ENCODE measurements around the gene PLEKHH2. TPM values are rescaled to one million over a fixed set of nuclear protein-coding genes. Genes with fewer than 3 reads are reported as not detected.
"Not testable (repeated sequence)": the region's sequence is repeated elsewhere in the genome, so short reads cannot be mapped to it uniquely, and the experiment has no call there.

The PLEKHH2 gene
- total and polyA plus RNA-seq, 10 donors, result 0.91 to 21.9 (median 14.6) TPM

- no peaks in the 10 kb centered on the region for H3K36me3 ChIP-seq
- TF ChIP-seq POLR2AphosphoS5 (IDR thresholded peaks at IDR 0.05) (no peak), POLR2A (IDR thresholded peaks at IDR 0.05) (no peak)
- TF ChIP-seq, protein P1, sequence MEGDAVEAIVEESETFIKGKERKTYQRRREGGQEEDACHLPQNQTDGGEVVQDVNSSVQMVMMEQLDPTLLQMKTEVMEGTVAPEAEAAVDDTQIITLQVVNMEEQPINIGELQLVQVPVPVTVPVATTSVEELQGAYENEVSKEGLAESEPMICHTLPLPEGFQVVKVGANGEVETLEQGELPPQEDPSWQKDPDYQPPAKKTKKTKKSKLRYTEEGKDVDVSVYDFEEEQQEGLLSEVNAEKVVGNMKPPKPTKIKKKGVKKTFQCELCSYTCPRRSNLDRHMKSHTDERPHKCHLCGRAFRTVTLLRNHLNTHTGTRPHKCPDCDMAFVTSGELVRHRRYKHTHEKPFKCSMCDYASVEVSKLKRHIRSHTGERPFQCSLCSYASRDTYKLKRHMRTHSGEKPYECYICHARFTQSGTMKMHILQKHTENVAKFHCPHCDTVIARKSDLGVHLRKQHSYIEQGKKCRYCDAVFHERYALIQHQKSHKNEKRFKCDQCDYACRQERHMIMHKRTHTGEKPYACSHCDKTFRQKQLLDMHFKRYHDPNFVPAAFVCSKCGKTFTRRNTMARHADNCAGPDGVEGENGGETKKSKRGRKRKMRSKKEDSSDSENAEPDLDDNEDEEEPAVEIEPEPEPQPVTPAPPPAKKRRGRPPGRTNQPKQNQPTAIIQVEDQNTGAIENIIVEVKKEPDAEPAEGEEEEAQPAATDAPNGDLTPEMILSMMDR (IDR thresholded peaks at IDR 0.05 in 8 of 11, conservative IDR thresholded peaks at IDR 0.05 in 3 of 11), result no peak
- WGBS, 5 donors, result 69 to 84% (median 76%) methylated on average over 5 of the region's 5 CpGs
- H3K27me3 ChIP-seq (replicated peaks in 1 of 7), result no peaks in the 10 kb centered on the region
- H3K4me1 ChIP-seq, result no peaks in the 10 kb centered on the region
- H3K9me3 ChIP-seq, result no peaks in the 10 kb centered on the region
- intact Hi-C loops (cut with DNase I; ENCODE audit: low total_unique reads), result no loop called here
- no peak overlapping the region for H3K27ac ChIP-seq
- no peak overlapping the region for H3K4me3 ChIP-seq
- no peak for DNase-seq
Observed at GRCh38 chr2:43718530-43719124, 81.6 kb downstream of the PLEKHH2 start.

DNA sequence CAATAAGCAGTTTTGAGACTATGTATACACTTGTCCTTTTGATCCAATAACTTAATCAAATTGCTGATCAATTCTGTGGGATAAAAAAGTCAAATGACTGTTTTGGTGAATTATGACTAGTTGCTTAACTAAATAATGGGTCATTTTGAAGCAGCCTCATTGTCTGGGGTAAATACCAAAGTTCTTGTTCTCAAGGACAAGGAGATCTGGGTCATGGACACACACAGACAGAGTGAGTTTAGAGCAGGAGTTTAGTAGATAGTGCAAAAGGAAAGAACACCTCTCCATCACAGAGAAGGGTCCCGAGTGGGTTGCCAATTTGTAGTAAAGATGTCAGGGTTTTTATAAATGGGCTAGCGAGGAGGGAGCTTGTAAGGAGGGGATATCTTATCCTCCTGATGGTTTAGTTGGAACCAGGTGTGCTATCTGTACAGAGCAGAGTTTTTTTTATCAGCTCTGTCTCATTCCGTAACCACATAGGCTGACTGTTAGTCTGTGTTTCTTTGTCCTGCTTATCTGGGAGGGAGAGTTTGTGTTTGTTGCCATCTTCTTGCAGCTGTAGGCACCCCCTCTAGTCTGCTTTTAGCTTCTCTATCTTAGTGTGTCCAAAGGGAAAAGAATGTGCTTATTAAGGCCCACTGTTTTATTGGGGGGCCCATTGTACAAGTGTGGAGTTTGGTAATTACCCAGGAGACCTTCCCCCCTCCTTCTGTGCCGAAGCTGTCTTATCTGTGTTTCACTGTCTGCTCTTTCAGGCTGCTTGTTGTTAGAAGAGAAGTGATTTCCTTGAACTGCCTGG, 87.9 kb downstream of the PLEKHH2 start:
- H3K27me3 ChIP-seq (replicated peaks in 1 of 7), result no peaks in the 10 kb centered on the region
- no peaks in the 10 kb centered on the region for H3K9me3 ChIP-seq
- TF ChIP-seq POLR2AphosphoS5 (IDR thresholded peaks at IDR 0.05), result no peak
- no peak for TF ChIP-seq POLR2A (IDR thresholded peaks at IDR 0.05)
- TF ChIP-seq, protein P1 (IDR thresholded peaks at IDR 0.05 in 8 of 11, conservative IDR thresholded peaks at IDR 0.05 in 3 of 11), result no peak
- H3K36me3 ChIP-seq, result no peaks in the 10 kb centered on the region
- WGBS, 5 donors, result 71 to 82% (median 74%) methylated on average over 4 of the region's 4 CpGs
- H3K27ac ChIP-seq, result no peak overlapping the region
- H3K4me1 ChIP-seq, result no peaks in the 10 kb centered on the region
- intact Hi-C loops (cut with DNase I; ENCODE audit: low total_unique reads), result no loop called here
- no peak overlapping the region for H3K4me3 ChIP-seq
- DNase-seq, result no peak

DNA sequence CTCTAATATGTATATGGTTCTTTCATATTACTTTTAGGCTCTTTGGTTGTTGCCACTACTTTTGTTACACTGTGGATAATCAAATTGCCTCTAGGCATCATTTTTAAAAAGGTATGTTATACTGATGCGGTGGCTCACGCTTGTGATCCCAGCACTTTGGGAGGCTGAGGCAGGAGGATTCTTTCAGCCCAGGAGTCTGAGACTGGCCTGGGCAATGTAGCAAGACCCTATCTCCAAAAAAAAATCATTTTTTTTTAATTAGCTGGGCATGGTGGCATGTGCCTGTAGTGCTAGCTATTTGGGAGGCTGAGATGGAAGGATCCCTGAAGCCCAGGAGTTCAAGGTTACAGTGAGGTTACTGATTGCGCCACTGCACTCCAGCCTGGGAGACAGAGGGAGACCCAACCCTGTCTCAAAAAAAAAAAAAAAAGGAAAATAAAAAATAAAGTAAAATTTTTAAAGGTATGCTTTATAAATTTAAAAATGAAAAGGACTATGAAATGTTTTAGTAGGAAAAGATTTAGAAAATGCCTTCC, 88.7 kb downstream of the PLEKHH2 start:
- no peaks in the 10 kb centered on the region for H3K4me1 ChIP-seq
- TF ChIP-seq, protein P1 (IDR thresholded peaks at IDR 0.05 in 8 of 11, conservative IDR thresholded peaks at IDR 0.05 in 3 of 11), result no peak
- TF ChIP-seq POLR2A (IDR thresholded peaks at IDR 0.05) (no peak), POLR2AphosphoS5 (IDR thresholded peaks at IDR 0.05) (no peak)
- 90 to 99% (median 93%) methylated on average over 3 of the region's 3 CpGs for WGBS, 5 donors
- H3K9me3 ChIP-seq, result no peaks in the 10 kb centered on the region
- no peak for DNase-seq
- no peaks in the 10 kb centered on the region for H3K27me3 ChIP-seq (replicated peaks in 1 of 7)
- no peak overlapping the region for H3K27ac ChIP-seq
- no peaks in the 10 kb centered on the region for H3K36me3 ChIP-seq
- intact Hi-C loops (cut with DNase I; ENCODE audit: low total_unique reads), result no loop called here
- H3K4me3 ChIP-seq, result no peak overlapping the region

- intact Hi-C loops (cut with DNase I; ENCODE audit: low total_unique reads); H3K27me3 ChIP-seq (replicated peaks in 1 of 7); H3K9me3 ChIP-seq; H3K4me3 ChIP-seq; H3K27ac ChIP-seq; DNase-seq; H3K36me3 ChIP-seq; H3K4me1 ChIP-seq: not testable (repeated sequence)
- WGBS, 5 donors, result 88 to 94% (median 90%) methylated on average over 11 to 14 of the region's 14 CpGs
Observed at GRCh38 chr2:43726961-43727633, 90.0 kb downstream of the PLEKHH2 start.
